Right ventricle myocardium superior (tissue), 1 donor: Measurements from ENCODE around the gene PRKD2. TPM values are rescaled to one million over a fixed set of nuclear protein-coding genes. Genes with fewer than 3 reads are reported as not detected.
A peak's percentile ranks its signal among the peaks of the same experiment; 100 is the strongest.
"Not testable (repeated sequence)": the region's sequence is repeated elsewhere in the genome, so short reads cannot be mapped to it uniquely, and the experiment has no call there.

Source experiments
- ATAC-seq: fragments of 200-7000 bp; cut with Tn5 transposase; one replicate; pipeline ENCODE4 v1.9.1; 2020; ENCODE audit warnings: mild to moderate bottlenecking; ENCODE audit not compliant: poor library complexity
- DNase-seq: peaks from one replicate; pipeline ENCODE4 v3.0.0-alpha.2; 2020
- intact Hi-C: fragments of 100-400 bp; cut with DNase I; formaldehyde crosslinking; loops from one replicate; pipeline ENCODE4 v1.11.2; 2022
- long read RNA-seq: library from polyadenylated mRNA; unstranded; transcript quantifications from one replicate; pipeline ENCODE4 v2.0.0, GENCODE V29; 2021
- total RNA-seq: library from RNA; stranded (reverse); fragmentation: NEBNext Ultra II Directional; extraction: Animal tissue kit (Norgen Biotek cat#: 25700); gene quantifications from one replicate; pipeline ENCODE4 v1.2.1, GENCODE V29; 2021
- donor health status: DM: no; HTN: yes; CAD: no; lungs with severe emphysema.

Gene PRKD2
- 10.1 TPM for total RNA-seq
- long read RNA-seq, partial matches to known transcripts: 5 of 12 reads
- long read RNA-seq, other reads (novel, unspliced or antisense): 1 of 12 reads

- ATAC-seq (peak; percentile 93), DNase-seq (peak; percentile 95)
- intact Hi-C loops: no loop called here
Observed at GRCh38 chr19:46717034-46717715, at the start of gene PRKD2. PRKD2 (minus strand) TSS chr19:46717114; CDS start chr19:46716370, 744 bp downstream.

GRCh38 chr19:46764817-46765291, 47.9 kb upstream of the PRKD2 start:
- intact Hi-C loops: no loop called here
- ATAC-seq (peak; percentile 74), DNase-seq (no peak)

DNA sequence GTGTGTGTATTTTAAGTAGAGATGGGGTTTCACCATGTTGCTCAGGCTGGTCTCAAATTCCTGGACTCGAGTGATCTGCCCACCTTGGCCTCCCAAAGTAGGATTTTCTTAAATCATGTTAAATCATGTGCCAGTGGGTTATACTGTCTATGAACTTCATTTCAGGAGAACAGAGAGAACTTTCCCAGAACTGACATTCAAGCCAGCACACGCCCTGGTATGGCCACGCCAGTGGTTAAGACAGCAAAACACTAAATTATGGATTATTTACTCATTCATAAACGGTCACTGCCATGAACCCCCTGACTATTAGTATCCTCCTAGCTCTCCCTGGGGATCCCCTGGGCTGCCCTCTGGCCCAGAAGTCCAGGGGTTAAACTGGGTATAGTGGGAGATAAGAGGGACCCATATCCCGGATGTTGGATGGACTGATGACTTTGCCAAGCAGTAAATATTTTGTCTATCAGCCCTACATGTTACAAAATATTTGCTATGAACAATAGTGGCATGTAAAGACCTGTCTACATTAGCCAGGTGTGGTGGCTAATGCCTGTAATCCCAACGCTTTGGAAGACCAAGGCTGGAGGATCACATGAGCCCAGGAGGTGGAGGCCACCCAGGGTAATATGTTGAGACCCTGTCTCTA, 45.5 kb upstream of the PRKD2 start:
- DNase-seq (no peak), ATAC-seq (no peak)
- intact Hi-C loops: no loop called here

- intact Hi-C loops: no loop called here
- ATAC-seq (no peak), DNase-seq (no peak)
Observed at GRCh38 chr19:46761418-46761831, 44.5 kb upstream of the PRKD2 start.

GRCh38 chr19:46760897-46761296, 44.0 kb upstream of the PRKD2 start:
- intact Hi-C loops, ATAC-seq, DNase-seq: not testable (repeated sequence)

DNA sequence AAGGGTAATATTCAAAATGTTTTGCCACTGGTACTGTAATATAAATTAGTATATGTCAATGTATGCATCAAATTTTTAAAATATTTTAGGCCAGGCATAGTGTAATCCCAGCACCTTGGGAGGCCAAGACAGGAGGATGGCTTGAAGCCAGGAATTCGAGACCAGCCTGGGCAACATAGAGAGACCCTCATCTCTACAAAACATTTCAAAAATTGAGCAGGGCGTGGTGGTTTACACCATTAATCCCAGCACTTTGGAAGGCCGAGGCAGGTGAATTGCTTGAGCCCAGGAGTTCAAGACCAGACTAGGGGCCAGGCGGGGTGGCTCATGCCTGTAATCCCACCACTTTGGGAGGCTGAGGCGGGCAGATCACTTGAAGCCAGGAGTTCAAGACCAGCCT, 43.4 kb upstream of the PRKD2 start:
- no peak for DNase-seq
- no peak for ATAC-seq
- intact Hi-C loops: no loop called here

DNA sequence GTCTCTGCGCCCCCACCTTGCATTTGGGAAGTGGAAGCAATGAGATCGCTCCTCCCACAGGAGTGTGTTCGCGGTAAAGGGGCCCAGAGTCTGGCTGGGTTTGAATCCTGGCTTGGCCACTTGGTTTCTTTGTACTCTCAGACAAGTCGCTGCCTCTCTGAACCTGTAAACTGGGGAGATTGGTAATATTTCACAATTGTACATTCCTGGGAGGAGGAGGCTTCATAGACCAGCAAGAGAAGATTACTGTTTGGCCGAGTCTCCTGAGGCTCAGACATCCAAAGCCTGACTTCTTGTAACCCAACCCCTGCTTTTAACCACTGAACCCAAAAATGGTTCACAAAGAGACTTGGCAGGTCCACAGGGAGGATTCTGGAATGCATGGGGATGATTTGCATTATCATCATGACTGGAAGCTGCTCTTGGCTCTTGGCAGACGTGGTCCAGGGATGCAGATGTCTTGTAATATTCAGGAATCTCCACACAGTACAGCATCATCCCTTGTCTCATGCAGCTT, 43.0 kb upstream of the PRKD2 start:
- DNase-seq: no peak
- intact Hi-C loops: loop anchor here (10.0 kb wide), 1 partner anchor 275 kb away; no protein-coding TSS in a partner anchor
- ATAC-seq: no peak

GRCh38 chr19:46759206-46759605, 42.3 kb upstream of the PRKD2 start:
- intact Hi-C loops: loop anchor here (10.0 kb wide), 1 partner anchor 276 kb away; no protein-coding TSS in a partner anchor
- no peak for ATAC-seq
- no peak for DNase-seq

DNA sequence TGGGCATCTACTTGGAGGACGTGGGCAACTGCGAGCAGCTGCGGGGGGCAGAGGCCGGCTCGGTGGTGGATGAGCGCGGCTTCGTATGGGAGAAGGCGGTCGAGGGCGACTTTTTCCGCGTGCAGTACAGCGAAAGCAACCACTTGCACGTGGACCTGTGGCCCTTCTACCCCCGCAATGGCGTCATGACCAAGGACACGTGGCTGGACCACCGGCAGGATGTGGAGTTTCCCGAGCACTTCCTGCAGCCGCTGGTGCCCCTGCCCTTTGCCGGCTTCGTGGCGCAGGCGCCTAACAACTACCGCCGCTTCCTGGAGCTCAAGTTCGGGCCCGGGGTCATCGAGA, 39.6 kb upstream of the PRKD2 start:
- intact Hi-C loops: loop anchor here (10.0 kb wide), 1 partner anchor 278 kb away; no protein-coding TSS in a partner anchor
- no peak for DNase-seq
- ATAC-seq: no peak

- intact Hi-C loops: loop anchor here (10.0 kb wide), 1 partner anchor 279 kb away; no protein-coding TSS in a partner anchor
- no peak for ATAC-seq
- no peak for DNase-seq
Observed at GRCh38 chr19:46755853-46756543, 39.1 kb upstream of the PRKD2 start.

- ATAC-seq: no peak
- intact Hi-C loops: loop anchor here (10.0 kb wide), 1 partner anchor 280 kb away; no protein-coding TSS in a partner anchor
- DNase-seq: no peak
Observed at GRCh38 chr19:46755077-46755852, 38.4 kb upstream of the PRKD2 start.

DNA sequence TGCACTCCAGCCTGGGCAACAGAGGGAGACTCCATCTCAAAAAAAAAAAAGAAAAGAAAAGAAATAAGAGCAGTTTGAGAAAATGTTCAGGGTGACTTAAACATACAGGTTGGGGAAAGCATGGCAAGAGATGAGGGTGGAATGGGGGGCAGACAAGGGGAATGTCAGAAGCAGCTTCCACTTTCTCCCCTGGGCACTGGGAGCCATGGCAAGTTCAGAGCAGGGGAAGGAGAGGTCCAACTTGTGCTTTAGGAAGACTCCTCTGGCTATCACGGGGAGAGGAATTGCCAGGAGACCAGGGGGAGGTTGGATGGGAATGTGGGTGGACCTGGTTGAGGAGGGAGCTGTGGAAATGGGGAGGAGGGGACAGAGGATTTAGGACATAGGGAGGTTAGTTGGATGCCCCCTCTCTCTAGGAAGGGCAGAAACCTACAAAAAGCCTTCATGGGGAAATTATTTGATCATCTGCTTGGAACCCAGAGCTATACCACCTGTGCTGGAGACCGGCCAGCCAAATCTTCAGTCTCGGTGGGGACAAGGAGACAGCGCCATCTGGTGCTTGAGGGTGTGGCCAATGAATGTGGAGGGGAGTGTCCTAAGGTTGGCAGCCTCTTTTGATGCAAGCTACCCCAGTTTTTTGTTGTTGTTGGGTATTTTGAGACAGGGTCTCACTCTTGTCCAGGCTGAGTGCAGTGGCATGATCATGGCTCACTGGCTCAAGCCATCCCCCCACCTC, 36.7 kb upstream of the PRKD2 start:
- intact Hi-C loops: loop anchor here (10.0 kb wide), 1 partner anchor 281 kb away; no protein-coding TSS in a partner anchor
- DNase-seq (peak; percentile 64), ATAC-seq (peak; percentile 16)

- intact Hi-C loops: no loop called here
- DNase-seq (peak; percentile 83), ATAC-seq (no peak)
Observed at GRCh38 chr19:46748325-46749109, 31.6 kb upstream of the PRKD2 start.

GRCh38 chr19:46746281-46747057, 29.6 kb upstream of the PRKD2 start, which contains the start of gene STRN4:
STRN4 (minus strand) TSS chr19:46746450; CDS start chr19:46746430, 20 bp downstream.
- ATAC-seq (peak; percentile 76), DNase-seq (peak; percentile 71)
- intact Hi-C loops: no loop called here

DNA sequence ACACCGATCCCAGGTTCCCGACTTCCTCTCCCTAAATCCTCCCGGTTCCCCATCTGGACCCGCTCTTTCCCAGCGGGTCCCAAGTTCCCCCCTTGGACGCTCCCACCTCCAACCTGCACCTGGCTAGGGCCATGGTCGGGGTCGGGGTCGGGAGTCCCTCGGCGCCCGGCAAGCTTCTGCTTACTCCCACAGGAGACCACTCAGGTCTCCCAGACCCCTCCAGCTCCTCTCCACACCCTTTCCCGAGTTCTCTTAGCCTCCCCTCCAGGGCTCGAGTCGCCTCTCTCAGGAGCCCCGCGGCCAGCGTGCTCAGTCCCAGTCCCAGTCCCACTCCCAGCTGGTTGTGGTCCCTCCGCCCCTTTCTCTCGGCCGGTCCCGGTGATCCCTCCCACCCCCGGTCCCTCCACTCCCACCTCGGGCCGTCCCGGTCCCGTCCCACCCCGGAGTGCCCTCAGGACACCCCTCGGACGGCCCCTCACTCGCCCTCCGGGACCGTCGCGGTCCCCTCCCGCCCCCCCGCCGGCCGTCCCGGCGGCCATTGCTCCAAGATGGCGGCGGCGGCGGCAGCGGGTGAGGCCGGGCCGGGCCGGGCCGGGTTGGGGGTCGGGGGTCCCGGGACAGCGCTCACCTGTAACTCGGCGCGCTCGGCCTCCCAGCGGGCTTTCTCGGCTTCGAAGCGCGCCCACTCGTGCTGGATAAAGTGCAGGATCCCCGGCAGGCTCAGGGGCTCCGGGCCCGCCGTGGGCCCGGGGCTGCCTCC, 28.8 kb upstream of the PRKD2 start, which contains the start of gene FKRP:
TSS of gene FKRP (plus strand) at position 537 of the 760 bp plus-strand sequence. CDS start 9,394 bp downstream, outside the sequence.
- peak; percentile 64 for ATAC-seq
- DNase-seq: peak; percentile 58
- intact Hi-C loops: no loop called here
